Nephron (organoid): Measurements from ENCODE around the gene HNMT.

ENCODE experiments used
- H3K27ac Mint-ChIP-seq, 3 experiments: 2 replicates each; pipeline ENCODE4 v1.8.0; 2020; ENCODE audit warnings: mixed read lengths in 3 of 3, mild to moderate bottlenecking in 2 of 3, moderate library complexity in 1 of 3
- H3K27me3 Mint-ChIP-seq: 2 replicates; pipeline ENCODE4 v1.8.0; 2021; ENCODE audit warnings: low read depth, mild to moderate bottlenecking, moderate library complexity, mixed read lengths
- H3K36me3 Mint-ChIP-seq: 2 replicates; pipeline ENCODE4 v1.8.0; 2020; ENCODE audit warnings: low read depth, mixed read lengths
- H3K4me1 Mint-ChIP-seq: 2 replicates; pipeline ENCODE4 v1.8.0; 2020; ENCODE audit warnings: mixed read lengths
- H3K4me3 Mint-ChIP-seq, 3 experiments: 2 replicates each; pipeline ENCODE4 v1.8.0; 2020; ENCODE audit warnings: mild to moderate bottlenecking in 3 of 3, mixed read lengths in 3 of 3, moderate library complexity in 2 of 3
- H3K9me3 Mint-ChIP-seq: 2 replicates; pipeline ENCODE4 v1.8.0; 2020; ENCODE audit warnings: mixed read lengths
- TF ChIP-seq, protein P1 (sequence below), 3 experiments: fragments of 200-600 bp; sonication (generic); IDR thresholded peaks; one replicate each; pipeline ENCODE4 v1.5.0; 2021; ENCODE audit warnings: antibody characterized with exemption in 3 of 3; ENCODE audit not compliant: unreplicated experiment in 3 of 3

The HNMT gene

DNA sequence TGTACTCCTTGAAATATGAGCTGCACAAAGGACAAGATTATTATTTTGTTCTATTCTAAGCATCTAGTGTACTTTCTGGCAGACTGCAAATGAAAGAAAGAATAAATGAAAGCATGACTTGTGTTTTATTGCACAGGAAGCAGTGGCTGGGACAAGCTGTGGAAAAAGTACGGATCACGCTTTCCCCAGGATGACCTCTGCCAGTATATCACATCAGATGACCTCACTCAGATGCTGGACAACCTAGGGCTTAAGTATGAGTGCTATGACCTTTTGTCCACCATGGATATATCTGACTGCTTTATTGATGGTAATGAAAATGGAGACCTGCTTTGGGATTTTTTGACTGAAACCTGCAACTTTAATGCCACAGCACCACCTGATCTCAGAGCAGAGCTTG lies 49.4 kb downstream of the HNMT start:
- H3K9me3 Mint-ChIP-seq: no peaks in the 10 kb centered on the region
- TF ChIP-seq, protein P1, sequence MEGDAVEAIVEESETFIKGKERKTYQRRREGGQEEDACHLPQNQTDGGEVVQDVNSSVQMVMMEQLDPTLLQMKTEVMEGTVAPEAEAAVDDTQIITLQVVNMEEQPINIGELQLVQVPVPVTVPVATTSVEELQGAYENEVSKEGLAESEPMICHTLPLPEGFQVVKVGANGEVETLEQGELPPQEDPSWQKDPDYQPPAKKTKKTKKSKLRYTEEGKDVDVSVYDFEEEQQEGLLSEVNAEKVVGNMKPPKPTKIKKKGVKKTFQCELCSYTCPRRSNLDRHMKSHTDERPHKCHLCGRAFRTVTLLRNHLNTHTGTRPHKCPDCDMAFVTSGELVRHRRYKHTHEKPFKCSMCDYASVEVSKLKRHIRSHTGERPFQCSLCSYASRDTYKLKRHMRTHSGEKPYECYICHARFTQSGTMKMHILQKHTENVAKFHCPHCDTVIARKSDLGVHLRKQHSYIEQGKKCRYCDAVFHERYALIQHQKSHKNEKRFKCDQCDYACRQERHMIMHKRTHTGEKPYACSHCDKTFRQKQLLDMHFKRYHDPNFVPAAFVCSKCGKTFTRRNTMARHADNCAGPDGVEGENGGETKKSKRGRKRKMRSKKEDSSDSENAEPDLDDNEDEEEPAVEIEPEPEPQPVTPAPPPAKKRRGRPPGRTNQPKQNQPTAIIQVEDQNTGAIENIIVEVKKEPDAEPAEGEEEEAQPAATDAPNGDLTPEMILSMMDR (IDR thresholded peaks at IDR 0.05; ENCODE audit: unreplicated experiment in 3 of 3): no peak

DNA sequence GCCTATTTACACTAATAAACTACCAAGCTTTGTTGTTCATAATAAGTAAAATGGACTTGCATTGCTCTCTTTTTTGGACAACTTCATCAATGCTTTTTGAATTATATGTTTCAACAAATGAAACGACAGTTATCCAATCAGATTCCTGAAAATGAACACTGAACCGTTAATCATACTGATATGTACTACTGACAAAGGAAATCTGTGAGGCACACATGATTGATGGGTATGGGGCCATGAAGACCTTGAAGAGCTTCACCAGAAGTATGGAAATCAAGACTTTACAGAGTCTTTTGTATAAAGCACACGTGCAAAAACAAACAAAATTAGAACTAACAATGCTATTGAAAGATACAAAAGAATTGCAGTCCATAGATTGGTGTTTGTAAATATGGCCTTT lies 51.2 kb downstream of the HNMT start:
- peaks cover 2% of the 10 kb centered on the region for H3K27me3 Mint-ChIP-seq
- no peaks in the 10 kb centered on the region for H3K9me3 Mint-ChIP-seq
- TF ChIP-seq, protein P1 (IDR thresholded peaks at IDR 0.05; ENCODE audit: unreplicated experiment in 3 of 3): no peak
- no peak overlapping the region for H3K4me3 Mint-ChIP-seq
- peaks cover 6% of the 10 kb centered on the region for H3K4me1 Mint-ChIP-seq
- no peaks in the 10 kb centered on the region for H3K36me3 Mint-ChIP-seq
- no peak overlapping the region for H3K27ac Mint-ChIP-seq

More for the DNA sequence above, 49.4 kb downstream of the HNMT start:
- Mint-ChIP-seq H3K4me3 (no peak overlapping the region), H3K27ac (no peak overlapping the region), H3K27me3 (no peaks in the 10 kb centered on the region), H3K36me3 (peaks cover 6% of the 10 kb centered on the region), H3K4me1 (no peaks in the 10 kb centered on the region)

DNA sequence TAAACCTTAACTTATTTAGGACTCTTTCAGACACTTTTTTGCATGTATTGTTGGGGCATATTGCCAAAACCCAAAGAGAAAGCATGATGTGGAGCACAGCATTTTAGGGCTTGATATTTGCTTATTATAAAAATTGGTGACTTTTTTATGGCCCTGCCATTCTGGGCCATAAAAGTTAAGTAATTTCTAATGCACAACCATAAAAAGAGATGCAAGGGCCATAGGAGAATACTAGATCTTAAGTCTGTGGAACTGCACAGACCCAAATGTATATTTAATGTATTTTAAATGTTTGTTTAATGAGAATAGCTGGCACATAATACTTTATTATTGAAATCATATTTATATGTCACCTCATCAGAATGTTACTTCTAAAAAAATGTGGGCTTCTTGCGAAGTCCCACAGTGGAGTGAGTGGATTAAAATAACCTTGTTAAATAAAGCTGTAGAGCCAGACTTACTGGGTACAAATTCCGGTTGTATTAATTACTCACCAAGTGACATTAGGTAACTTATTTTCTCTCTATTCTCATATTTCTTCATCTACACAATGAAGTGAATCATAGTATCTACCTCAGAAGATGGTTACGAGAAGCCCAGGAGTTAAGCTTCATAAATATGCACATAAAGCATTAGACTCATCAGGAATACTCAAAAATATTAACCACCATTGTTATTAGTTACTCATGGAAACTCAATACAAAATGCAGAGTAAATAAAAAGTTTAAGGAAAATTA lies 52.2 kb downstream of the HNMT start:
- no peaks in the 10 kb centered on the region for H3K9me3 Mint-ChIP-seq
- no peak overlapping the region for H3K27ac Mint-ChIP-seq
- no peaks in the 10 kb centered on the region for H3K36me3 Mint-ChIP-seq
- TF ChIP-seq, protein P1 (IDR thresholded peaks at IDR 0.05; ENCODE audit: unreplicated experiment in 3 of 3): no peak
- peaks cover 6% of the 10 kb centered on the region for H3K4me1 Mint-ChIP-seq
- no peak overlapping the region for H3K4me3 Mint-ChIP-seq
- H3K27me3 Mint-ChIP-seq: peaks cover 4% of the 10 kb centered on the region

DNA sequence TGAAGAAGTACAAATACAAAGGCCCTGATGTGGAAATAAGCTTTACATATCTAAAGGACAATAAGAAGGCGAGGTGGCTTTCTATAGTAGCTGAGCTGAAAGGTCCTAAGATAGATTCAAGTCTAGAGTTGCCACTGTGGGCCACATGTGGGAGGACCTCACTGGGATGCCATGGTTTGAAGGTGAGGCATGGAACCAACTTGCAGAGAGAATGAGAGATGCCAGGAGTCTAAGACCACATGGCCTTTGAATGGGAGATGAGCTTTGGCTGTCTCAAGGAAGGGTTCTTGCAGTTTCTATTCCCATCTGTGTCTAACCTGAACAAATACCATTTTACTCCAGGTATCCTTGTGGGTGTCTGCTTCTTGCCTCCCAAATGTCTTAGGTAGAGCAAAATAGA lies 53.6 kb downstream of the HNMT start:
- TF ChIP-seq, protein P1 (IDR thresholded peaks at IDR 0.05; ENCODE audit: unreplicated experiment in 3 of 3): no peak
- no peak overlapping the region for H3K27ac Mint-ChIP-seq
- peaks cover 4% of the 10 kb centered on the region for H3K27me3 Mint-ChIP-seq
- H3K9me3 Mint-ChIP-seq: no peaks in the 10 kb centered on the region
- peaks cover 6% of the 10 kb centered on the region for H3K4me1 Mint-ChIP-seq
- H3K4me3 Mint-ChIP-seq: no peak overlapping the region
- H3K36me3 Mint-ChIP-seq: no peaks in the 10 kb centered on the region

DNA sequence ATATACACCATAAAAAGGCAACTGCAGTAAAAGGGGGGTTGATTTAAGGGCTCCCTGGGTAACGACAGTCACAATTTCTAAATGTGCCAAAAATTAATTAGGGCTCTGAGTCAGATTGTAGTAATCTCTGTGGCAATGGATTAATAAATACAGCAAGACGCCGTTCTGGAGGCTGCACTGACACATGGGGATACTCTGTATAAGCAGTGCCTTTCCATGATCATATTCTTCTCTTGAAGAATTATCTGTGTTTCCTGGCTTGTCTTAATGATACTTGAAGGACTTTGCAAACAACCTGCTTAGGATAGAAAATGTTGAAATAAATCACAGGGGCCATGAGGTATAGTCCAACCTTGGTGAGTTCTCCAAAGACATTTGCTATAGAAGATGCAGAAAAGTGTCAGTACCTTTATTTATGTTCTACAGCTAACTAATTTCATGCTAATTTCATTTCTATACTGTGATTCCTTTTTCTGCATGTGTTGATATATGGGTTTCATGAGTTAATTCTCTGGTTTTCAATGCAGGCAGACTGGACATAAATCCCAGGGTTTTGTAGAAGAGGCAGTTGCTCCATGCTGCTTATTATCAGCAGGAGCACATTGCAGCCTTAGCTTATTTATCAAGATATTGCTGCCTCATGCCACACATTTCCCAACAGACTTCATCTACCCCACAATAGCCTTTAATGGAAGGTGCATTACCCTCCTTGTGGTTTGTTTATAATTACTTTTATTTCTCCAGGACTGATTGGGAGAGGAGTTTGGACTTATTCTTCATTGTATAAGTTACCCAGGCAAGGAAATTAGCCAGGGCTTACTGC lies 54.8 kb downstream of the HNMT start:
- TF ChIP-seq, protein P1 (IDR thresholded peaks at IDR 0.05; ENCODE audit: unreplicated experiment in 3 of 3): no peak
- Mint-ChIP-seq H3K27me3 (peaks cover 4% of the 10 kb centered on the region), H3K36me3 (no peaks in the 10 kb centered on the region), H3K4me3 (no peak overlapping the region), H3K9me3 (no peaks in the 10 kb centered on the region), H3K4me1 (peaks cover 6% of the 10 kb centered on the region), H3K27ac (no peak overlapping the region)
